Ishikawa (cell line): Measurements from ENCODE around the gene PIPOX.

Experiments
- EP300 ChIP-seq: IDR thresholded peaks from 2 replicates; pipeline ENCODE4 v1.6.1; 2012; ENCODE audit warnings: borderline replicate concordance
- FOXM1 ChIP-seq: IDR thresholded peaks from 2 replicates; pipeline ENCODE4 v1.6.1; 2012; ENCODE audit warnings: low read depth, borderline replicate concordance
- NFIC ChIP-seq: IDR thresholded peaks from 2 replicates; pipeline ENCODE4 v1.6.1; 2012
- RAD21 ChIP-seq: IDR thresholded peaks from 2 replicates; pipeline ENCODE4 v1.6.1; 2012; ENCODE audit warnings: low read depth
- REST ChIP-seq: IDR thresholded peaks from 2 replicates; pipeline ENCODE4 v1.6.1; 2012; ENCODE audit warnings: low read depth, mild to moderate bottlenecking
- USF1 ChIP-seq: IDR thresholded peaks from 2 replicates; pipeline ENCODE4 v1.6.1; 2012

- TF ChIP-seq REST (0 out of 2 replicates have a peak, but pooled peaks have one; percentile 6), EP300 (peak; percentile 75), FOXM1 (peak; percentile 56; the same call in 1 of the 2 replicates), USF1 (0 out of 2 replicates have a peak, but pooled peaks have one; percentile 25), RAD21 (no peak), NFIC (peak; percentile 89)
These were observed 3.0 kb upstream of the PIPOX start for GRCh38 chr17:29039764-29040598.
